A204.1 (cell line): ENCODE measurements around the gene DCUN1D4.
A peak's percentile ranks its signal among the peaks of the same experiment; 100 is the strongest.
"Not testable (repeated sequence)": the region's sequence is repeated elsewhere in the genome, so short reads cannot be mapped to it uniquely, and the experiment has no call there.

Experiments used
- FAIRE-seq: peaks from 2 replicates; lab custom pipeline; 2012; peaks lifted over from hg19 to GRCh38; lab: Jason Lieb, UNC

Gene DCUN1D4

DNA sequence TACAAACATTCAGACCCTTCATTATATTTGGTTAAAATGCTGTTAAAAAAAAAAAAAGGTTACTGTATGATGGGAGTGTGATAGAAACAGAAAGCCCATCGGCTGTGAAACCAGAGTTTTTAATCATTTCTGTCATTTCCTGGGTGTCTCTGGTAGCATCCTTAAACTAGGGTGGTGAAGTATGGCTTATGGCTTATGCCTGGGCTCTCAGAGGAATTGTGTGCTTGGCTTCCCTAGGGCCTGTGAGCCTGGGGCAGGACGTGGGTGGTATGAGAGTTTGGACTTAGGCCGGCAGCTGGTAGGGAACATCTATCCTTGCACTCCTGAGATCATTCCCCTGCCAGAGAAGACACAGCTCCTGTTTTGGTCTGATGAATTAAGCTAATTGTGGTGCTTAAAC, 52.2 kb downstream of the DCUN1D4 start:
- FAIRE-seq = no peak

DNA sequence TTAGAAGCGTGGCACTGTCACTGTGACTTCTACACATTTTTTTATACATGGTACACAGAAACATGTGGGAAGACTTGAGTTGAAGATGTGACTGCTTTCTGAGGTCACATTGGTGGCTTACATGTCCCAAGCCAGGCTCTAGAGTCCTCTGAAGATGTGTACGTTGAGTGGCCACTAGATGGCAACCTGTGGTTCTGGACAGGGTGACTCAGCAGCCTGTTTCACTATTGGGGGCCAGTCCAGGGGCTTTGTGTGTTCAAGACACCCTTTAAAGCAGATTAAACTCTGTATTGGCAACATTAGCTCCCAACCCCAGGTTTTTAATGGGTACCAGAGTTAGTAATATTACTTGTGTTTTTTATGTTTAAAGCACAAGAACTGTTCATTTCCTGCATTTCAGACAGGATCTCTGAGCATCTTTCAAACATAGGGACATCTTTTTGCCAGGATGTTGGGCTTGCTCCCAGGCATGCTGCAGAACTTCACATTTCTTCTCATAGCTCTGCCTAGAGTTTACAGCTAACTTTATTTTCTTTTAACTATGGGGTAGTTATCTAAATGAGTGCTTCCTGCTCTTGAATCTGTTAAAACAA, 53.0 kb downstream of the DCUN1D4 start:
- peak; percentile 88 for FAIRE-seq

DNA sequence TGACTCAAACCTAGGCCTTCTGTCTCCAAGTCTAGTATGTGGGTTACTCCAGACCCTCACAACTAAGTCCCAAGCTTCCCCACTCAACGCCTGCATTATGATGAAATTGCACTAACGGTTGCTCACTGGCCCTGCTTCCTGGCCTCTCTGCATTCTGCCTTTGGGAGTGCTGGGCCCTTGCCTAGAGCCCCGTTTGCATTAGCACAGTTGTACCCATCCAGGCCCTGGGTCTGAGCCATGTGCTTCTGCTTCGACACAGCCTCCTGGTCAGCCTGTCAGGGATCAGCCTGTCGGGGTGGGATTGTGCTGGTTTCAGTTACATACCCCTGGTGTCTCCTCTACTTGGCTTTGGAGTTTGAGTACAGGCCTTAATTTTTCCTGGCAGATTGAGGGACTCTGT, 58.4 kb downstream of the DCUN1D4 start:
- FAIRE-seq = no peak

GRCh38 chr4:51906167-51906958, 63.4 kb downstream of the DCUN1D4 start:
- FAIRE-seq = no peak

DNA sequence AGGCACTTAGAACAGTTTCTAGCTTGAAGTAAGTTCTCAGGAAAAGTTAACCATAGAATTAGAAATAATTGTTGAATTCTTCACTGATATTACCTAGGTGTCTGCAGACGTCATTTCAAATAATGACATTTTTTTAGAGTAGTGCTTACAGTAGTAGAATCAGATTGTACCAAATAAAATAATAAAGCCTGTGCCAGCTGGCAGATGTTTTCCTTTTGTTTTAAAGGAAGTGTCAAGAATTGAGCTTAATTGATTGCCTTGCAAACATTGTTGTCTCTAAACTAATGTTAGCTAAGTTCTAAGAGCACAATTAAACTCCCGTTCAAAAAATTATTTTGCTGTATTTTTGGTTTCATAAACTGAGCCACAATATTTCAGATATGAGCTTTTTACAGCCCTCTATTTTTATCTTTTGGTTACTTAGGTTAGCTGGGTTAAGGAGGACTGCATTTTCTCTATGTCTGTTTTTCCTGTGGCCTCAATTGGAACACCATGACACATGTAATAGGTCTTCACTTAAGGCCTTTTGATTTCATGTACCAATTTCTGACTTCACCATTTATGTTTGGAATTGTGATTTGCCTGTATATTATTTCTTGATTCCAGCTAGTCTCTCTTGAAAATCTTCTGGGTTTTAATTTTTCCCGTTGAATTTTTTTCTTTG, 64.2 kb downstream of the DCUN1D4 start:
- no peak for FAIRE-seq

- no peak for FAIRE-seq
Measured at GRCh38 chr4:51909236-51909703, 66.3 kb downstream of the DCUN1D4 start.

GRCh38 chr4:51918251-51918650, 75.3 kb downstream of the DCUN1D4 start:
- no peak for FAIRE-seq

- no peak for FAIRE-seq
Measured at GRCh38 chr4:51923343-51923742, 80.4 kb downstream of the DCUN1D4 start.

GRCh38 chr4:51925307-51925706, 82.4 kb downstream of the DCUN1D4 start:
- no peak for FAIRE-seq

- FAIRE-seq = no peak
Measured at GRCh38 chr4:51930557-51930956, 87.6 kb downstream of the DCUN1D4 start.

DNA sequence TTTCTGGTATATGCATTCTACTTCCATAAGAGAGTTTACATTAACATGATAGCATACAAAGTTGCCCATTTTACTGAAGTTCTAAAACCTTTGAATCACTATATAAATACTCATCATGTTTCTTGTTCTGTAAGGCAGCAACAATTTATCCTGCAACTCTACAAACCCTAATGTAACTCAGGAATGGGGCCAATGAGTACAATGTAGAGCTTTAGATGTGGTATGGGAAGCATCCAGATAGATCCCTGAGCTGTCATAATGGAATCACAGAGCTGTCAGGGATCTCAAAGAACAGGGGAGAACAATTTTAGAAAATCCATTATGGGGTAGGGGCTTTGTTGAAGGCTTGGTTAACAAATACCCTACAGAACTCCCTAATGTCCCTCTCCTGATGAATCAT, 88.5 kb downstream of the DCUN1D4 start:
- no peak for FAIRE-seq

- no peak for FAIRE-seq
Measured at GRCh38 chr4:51932261-51932660, 89.3 kb downstream of the DCUN1D4 start.

- no peak for FAIRE-seq
Measured at GRCh38 chr4:51932684-51933083, 89.7 kb downstream of the DCUN1D4 start.

DNA sequence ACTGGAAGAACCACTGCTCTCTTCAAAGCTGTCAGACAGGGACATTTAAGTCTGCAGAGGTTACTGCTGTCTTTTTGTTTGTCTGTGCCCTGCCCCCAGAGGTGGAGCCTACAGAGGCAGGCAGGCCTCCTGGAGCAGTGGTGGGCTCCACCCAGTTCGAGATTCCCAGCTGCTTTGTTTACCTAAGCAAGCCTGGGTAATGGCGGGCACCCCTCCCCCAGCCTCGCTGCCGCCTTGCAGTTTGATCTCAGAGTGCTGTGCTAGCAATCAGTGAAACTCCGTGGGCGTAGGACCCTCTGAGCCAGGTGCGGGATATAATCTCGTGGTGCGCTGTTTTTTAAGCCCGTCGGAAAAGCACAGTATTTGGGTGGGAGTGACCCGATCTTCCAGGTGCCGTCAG, 97.5 kb downstream of the DCUN1D4 start:
- FAIRE-seq = not testable (repeated sequence)

DNA sequence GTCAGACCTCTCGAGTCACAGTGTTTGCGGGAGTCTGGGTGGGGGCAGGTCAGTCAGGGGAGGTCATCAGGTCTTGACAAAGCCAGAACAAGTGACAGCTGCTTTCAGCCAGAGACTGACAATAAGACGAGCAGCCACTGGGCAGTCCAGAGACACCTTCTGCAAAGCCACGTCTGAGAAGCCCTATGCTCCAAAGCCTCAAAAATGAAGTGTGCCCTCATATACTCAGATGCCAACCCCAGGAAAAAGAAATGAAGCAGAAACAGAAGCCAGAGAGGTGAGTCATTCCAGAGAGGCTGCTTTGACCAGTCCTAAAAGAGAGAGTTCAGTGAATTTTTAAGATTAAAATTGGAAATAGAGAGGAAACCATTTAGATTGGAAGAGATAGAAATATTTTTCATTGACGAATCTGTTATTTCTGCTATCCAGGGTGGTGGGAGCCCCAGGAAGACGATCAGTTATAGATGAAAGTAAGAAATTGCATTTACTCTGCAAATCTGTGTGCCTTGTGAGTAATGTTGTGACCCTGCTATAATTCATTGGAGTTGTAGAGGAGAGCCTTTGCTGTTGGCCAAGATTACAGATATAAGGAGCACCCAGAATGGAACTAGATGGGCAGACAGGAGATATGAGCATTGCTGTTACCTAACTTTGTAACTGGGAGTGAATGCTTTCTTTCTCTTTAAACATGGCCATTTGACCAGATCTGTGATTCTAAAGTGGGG, 99.3 kb downstream of the DCUN1D4 start:
- FAIRE-seq = no peak

DNA sequence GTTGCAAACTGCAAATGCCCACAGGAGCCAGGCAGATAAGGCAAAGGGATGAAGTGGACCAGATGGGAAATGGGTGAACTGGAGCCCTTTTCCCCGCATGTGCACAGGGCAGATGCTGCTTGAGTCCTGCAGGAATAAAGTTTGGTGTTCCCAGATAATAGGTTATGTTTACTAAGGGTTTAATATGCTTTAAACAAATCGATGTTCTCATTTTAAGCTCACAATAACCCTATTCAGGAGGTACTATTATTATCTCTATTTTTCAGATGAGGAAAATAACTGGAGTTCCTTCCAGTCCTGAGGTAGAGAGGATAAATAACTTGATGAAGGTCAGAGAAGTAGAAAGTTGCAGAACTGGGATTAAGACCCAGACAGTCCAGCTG, 99.9 kb downstream of the DCUN1D4 start:
- FAIRE-seq = no peak

DNA sequence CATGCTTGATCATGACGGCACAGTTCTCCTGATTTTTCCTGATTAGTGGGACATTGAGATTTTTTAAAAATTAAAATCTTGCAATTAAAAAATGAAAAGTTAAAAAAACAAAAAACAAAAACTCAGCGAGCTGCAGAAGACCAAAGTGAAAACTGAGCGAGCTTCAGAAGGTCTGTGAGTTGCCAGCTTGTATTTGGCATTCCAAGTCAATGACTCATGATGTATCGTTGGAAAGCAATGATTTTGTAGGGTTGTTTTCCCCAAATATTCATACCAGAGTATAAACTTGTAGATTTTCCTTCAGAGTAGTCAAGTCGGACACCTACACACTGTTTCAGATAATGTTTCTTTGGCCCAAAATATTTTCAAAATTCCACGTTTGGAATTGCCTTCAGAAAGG, 100.3 kb downstream of the DCUN1D4 start:
- FAIRE-seq = no peak

DNA sequence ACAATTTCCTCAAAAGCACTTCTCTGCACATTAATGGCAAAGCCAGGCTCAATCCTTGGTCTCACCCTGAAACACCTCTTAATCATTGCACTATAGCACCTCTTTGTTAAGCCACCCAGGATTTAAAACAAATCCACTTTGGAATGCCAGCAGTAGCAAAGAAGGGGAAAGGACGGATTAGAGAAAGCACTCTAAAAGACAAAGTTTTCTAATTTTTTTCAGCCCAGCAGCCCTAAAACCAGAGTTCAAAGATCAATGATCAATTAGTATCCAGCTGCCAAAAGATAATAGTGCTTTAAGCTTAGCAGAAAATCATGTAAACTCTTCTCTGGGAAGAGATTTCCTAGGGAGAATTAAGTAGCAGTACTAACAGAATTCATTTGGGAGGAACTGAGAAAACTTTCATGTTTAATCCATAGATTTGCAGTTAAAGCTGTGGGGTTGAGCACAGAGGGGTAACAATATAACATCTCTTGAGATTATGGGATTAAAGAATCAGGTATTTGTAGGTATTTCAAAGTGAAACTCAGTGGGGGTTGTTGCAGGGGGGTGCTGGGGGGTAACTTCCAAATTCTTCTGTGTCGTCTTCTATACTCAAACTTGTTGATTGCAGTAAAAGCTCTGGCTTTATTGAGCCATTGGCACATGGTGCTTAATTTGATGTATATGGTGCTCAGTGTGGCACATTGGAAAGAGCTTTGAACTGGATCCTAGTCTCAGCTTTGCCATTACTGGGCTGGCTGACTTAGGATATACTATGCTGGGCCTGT, 115.4 kb downstream of the DCUN1D4 start:
- no peak for FAIRE-seq

GRCh38 chr4:51960486-51960885, 117.5 kb downstream of the DCUN1D4 start:
- FAIRE-seq = no peak

- no peak for FAIRE-seq
Measured at GRCh38 chr4:51963841-51964517, 121.0 kb downstream of the DCUN1D4 start.

DNA sequence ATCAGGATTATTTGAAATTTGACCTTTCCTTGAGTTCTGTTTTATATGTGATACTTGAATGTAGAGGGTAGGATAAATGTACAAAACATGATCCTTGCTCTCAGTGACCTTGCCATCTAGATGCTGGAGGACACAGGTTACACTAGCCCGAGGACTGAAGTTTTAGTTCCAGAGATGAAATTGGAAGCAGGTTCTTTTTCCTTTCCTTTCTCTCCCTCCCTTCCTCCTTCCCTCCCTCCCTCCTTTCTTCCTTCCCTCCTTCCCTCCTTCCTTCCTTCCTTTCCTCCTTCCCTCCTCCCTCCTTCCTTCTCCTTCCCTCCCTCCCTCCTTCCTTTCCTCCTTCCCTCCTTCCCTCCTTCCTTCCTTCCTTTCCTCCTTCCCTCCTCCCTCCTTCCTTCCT, 122.9 kb downstream of the DCUN1D4 start:
- FAIRE-seq = no peak
